Forelimb muscle (tissue), 1 donor: Measurements from ENCODE around the gene GALNT10. TPM values are rescaled to one million over a fixed set of nuclear protein-coding genes. Genes with fewer than 3 reads are reported as not detected.
A peak's percentile ranks its signal among the peaks of the same experiment; 100 is the strongest.
"Not testable (repeated sequence)": the region's sequence is repeated elsewhere in the genome, so short reads cannot be mapped to it uniquely, and the experiment has no call there.

Source experiments
- DNase-seq: peaks from one replicate; pipeline ENCODE4 v3.0.0-alpha.2; 2013; ENCODE audit warnings: low read depth
- polyA plus RNA-seq: library from polyadenylated mRNA; unstranded; fragments of 120-200 nt; gene quantifications from one replicate; pipeline ENCODE4 v1.2.1, GENCODE V29; 2013; ENCODE audit not compliant: insufficient read length

The GALNT10 gene
- polyA plus RNA-seq, 1 donor = 16.7 TPM

DNA sequence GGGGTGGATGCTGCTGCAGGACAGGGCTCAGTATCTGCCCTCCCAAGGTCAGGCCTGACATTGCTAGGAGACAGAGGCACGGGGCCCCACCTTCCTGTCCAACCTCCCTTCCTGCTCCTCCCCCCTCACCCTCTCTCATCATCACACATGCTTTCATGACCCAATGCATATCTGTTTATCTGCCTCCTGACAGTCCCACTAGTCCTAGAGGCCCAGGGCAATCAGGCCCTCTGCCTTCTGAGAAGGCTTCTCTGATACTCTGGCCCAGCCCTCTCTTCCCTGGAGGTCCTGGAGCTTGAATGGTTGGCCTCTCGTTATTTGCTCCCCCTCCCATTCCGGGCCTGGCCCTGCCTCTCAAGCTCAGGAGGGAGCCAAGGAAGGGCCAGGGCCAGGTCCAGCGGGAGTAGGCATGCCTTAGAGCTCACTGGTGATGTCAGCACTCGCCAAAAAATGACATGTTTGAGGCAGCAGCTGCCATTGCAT, 164.6 kb downstream of the GALNT10 start:
- no peak for DNase-seq

DNA sequence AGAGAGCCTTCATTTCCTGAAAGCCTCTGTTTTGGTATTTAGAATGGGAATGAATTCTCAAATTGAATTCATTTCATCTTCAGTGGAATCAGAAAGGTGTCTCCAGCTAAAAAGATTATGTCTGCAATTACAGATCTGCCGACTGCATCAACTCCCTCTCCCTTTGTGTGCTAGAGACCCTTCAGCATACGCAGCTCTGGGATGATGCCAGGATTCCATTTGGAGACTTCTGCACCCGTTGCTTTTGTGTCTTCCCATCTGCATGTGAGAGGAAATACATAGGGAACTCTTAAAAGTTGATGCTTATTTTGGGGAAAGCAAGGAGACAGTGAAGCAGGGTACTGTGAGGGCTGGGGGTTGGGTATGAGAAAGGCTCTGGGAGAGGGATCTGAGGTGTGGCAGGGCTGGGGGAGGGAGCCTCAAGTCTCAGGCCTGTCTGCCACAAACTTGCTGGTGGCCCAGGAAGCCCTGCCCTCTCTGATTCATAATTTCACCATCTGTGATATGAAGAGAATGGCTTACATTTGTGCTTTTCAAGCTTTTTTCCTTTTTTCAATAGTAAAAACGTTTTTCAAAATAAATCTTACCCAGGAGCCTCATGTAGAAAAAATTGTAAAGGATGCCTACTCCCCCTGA, 165.6 kb downstream of the GALNT10 start:
- no peak for DNase-seq

DNA sequence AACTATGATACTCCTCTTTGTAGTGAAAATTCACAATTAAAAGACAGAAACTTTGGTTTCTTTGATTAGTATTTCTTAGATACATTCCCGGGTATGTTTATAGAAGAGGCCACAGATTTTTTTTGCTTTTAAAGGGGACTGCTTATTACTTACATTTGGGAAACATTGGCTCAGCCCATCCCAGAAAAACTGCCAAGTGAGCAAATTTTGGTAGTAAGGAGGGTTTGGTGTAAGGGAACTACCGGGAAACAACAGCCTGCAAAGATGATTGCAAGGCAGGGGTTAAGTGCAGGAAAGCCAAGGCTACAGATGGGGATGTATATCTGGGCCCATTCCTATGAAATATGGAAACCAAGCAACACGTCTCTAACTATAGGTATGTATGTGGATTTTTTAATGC, 166.4 kb downstream of the GALNT10 start:
- no peak for DNase-seq

DNA sequence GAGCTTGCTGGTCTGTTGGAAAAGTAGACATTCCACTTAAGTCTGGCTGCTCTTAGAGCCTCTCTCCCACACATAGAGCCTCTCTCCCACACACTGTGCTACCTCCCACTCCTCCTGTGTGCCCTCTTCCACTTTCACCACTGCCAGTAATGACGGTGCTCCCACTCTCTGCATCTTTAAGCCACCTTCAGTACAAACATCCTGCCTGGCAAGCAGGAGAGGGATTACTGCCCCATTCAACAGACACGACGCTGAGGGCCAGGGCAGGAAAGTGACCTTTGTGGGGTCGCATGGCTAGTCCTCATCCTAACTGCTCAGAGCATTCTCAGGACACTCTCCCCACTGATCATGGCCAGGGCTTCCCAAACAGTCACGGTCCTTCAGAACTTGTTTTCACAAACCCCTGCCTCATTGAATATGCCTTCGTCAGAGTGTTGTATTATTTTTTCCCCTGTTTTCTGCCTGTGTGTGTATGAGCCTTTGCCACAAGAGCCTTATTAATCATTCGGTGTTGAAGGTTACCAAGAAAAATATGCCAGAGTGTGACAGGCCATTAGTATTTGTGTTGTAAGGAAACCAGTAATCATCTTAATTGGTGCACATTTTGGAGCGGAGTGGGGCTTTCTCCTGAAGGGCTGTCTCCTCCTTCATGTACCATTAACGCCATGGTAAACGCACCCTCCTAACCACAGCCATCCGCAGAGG, 168.1 kb downstream of the GALNT10 start:
- DNase-seq = no peak

DNA sequence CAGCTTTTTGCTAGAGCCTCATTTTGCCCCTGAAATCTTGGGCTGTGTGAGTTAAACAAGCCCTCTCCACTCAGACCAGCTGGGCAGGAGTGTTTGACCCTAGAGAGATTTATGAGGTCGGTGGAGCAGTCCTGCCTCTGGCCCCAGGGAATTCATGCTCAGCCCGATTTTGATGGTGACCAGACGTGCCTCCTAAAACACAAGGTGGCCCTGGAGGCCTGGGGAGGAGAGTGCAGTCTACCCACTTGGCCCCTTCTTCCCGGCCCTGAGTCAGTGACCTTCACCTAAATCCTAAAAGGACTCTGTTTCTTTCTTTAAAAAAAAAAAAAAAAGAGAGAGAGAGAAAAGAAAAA, 168.7 kb downstream of the GALNT10 start:
- no peak for DNase-seq

DNA sequence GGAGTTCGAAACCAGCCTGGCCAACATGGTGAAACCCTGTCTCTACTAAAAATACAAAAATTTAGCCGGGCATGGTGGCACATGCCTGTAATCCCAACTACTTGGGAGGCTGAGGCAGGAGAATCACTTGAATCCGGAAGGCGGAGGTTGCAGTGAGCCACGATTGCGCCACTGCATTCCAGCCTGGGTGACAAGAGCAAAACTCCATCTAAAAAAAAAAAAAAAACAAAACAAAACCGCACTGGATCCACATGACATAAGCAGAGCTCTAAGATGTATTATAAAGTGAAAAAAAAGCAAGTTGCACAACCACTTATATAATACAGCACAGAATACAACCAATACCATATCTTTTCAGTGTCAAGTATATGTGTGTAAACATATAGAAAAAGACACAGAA, 169.7 kb downstream of the GALNT10 start:
- not testable (repeated sequence) for DNase-seq

DNA sequence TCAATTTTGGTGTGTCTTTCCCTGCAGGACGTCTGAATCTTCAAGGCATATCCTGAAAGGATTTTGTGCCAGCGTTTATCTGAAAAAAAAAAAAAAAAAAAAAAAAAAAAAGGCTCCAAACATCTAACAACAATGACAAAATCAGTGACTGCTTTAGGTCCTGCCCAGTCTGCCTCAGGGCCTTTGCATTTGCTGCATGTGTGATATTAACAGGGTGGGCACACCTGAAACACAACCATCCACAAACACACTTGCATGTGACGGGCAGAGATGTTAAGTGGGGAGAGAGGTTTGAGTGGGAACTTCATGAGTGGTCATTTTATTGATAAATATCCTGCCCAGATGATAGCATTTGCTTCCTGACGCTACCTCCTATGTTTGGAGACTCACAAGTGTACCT, 172.9 kb downstream of the GALNT10 start:
- no peak for DNase-seq

DNA sequence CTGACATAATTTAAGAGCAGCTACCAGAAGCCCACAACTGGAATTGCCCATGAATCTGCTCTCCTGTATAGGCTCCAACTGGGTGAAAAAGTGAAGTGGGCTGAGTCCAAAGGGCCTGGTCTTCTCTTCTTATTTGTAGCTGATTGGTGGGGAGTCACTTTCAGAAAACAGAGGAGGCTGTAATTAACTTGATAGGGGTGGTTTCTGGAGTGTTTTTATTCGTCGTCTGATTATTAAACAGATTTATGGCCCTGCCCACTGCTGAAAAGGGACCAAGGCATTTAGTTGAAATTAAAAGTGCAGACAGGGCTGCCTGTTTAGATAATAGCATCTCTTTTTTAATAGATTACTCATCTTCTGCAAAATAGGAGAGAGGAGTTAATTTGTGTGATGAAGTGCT, 174.2 kb downstream of the GALNT10 start:
- DNase-seq = no peak

DNA sequence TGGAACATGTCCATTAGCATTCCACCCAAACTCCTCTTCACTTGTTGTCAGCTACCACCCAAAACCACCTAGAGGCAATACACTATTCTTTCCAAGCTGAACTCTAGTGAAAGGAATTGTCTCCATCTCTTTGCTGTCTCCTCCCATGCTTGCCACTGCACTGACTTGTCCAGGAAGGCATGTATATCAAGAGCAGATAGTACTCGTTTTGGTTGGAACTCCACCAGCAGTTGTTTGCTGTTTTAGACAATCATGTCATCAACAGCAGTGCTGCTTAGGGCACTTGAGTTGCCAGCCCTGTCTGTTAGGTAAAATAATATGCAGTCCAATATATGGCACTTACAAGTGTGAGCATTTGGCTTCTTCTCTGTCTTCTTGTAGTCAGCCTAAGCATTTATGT, 175.3 kb downstream of the GALNT10 start:
- DNase-seq = no peak

DNA sequence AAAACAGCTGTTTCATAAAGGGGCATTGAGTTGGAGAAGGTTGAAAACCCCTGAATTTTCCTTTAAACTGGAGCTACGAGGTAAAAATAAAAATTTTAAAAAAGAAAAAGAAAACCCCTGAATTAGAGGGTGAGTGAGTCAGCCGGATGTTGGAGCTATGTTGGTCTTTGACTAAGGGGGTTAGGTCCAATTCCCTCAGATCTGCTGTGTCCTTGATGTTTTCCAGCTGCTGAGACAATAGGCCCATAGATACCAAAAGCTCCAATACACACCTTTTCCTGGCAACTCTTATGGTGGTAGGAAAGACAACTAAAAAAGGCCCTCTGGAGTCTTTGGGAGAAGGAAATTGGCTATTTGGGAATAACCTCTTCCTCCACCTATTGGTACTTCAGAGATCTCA, 175.8 kb downstream of the GALNT10 start:
- DNase-seq = no peak

DNA sequence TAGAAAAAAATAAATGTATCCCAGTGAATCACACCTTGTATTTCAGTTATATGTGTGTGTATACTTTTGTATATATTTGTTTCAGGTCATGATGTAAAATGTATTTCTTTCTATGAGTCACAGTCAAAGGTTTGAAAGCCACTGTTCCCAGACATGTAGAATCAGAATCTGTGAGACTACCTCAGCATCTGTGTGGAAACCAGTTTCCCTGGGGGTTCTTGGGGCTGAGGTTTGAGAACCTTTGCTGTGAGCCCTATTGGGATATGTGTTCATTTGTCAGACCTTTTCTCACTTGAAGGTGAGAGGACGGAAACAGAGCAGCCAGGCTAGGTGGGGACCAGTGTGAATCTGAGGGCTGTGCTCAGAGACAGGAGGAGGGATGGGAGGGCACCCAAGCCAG, 176.6 kb downstream of the GALNT10 start:
- no peak for DNase-seq

DNA sequence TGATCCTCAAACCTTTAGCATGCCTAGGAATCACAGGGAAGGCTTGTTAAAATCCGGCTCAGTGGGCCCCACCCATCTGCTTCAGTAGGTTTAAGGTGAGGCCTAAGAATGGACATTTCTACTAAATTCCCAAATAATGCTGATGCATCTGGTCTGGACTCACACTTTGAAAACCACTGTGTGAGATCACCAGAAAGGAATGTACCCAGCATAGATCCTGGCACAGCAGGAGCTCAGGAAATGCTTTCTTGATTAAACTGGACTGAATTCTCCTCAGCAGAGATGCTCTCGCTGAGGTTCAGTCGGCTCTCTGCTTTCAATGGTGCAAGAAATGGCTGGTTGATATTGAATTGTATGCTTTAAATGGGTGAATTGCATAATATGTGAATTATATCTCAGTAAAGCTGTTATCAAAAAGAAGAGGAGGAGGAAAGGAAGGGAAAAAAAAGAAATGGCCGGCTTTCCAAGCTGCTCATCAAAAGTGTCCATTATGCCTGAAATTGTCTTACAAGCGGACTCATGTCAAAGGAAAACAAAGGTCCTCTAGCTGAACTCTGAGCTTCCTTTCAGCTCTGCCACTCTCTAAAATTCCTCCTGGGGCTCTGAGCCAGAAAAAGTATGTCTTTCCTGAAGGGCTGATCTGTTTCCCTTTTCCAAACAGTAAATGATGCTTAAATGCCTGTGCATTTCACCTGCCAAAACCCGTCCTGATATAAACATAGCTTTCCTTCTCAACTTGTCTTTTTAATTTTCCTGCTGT, 177.7 kb downstream of the GALNT10 start:
- DNase-seq = peak; percentile 28

DNA sequence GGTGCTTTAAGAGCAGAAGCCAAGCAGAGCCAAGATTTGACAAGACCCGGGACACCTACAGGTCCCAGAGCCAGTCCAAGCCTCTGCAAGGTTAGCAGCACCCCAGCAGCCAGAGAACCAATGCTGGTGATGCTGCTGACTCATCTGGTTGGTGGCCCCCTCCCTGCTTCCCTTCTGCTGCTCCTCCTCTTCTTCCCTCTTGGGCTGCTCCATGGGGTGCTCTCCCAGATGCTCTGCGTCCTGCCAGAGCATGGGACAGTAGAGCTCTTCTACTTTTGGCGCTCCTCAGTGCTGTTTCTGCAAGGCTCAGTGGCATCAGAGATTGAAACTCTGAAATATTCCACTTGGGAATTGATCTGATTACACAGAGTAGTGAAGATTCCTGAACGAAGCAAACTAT, 179.1 kb downstream of the GALNT10 start:
- DNase-seq = no peak

DNA sequence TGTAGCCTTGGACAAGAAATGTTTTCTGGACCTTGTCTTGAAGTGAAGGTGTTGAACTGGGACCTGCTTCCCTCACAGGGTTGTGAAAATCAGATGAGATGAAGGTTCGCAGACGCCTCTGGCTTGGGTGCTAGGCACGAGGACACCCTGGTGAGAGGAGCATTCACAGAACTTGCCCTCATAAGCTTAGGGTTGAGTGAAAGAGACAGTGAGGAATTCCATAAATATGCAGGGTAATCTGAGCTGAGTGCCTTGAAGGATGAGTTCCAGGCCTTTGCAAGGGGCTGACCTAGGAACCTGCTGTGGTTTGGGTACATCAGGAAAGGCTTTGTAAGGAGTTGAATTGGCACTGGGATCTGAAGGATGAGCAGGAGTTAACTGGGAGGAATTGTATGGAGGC, 179.6 kb downstream of the GALNT10 start:
- DNase-seq = no peak

DNA sequence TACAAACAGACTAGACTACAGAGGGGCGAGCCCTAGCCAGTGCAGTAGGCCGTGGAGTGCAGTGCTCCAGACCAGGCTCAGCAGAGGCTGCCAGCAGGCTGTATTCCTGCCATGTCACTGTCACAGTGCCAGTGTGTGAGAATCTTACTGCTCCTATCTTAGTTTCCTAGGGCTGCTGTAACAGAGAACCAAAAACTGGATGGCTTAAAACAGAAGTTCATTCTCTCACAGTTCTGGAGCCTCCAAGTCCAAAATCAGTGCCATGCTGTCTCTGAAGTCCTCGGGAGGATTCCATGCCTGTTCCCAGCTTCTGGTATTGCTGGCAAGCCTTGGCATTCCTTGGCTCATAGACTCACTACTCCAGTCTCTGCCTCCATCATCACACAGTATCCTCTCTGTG, 180.3 kb downstream of the GALNT10 start:
- DNase-seq = no peak

DNA sequence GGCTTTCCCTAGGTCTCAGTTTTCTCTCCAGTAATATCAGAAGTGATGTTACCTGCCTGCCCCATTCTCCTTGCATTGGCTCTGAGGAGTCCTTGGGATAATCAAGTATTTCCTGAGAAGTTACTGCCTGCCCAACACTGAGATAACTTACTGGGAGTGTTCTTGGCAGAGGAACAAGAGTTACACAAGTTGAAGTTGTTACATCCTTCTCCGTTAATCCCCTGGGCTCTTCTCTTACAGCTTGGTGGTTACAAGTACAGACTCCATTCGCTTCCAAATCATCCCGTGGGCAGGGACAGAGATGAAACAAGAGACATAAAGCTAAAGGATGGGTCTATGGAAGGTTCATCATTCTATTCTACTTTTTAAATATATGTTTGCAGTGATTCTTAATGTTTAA, 181.2 kb downstream of the GALNT10 start:
- DNase-seq = peak; percentile 20

DNA sequence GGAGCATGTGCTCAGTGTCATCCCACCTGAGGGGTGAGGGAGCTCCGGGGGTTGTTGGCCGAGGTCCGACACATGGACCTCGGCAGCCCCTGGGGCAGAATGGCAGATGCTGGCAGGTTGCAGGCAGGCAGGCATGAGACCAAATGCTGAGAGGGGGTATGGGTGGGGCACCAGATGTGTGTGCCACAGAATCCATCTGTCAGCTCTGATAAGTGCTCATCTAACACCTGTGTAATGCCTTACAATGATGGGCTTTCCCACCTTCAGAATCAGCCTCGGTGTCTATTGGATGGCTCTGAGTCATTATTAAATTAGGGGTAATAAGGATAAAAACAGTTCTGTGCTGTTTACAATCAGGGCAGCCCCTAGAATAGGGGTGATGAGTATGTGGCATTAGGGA, 182.1 kb downstream of the GALNT10 start:
- no peak for DNase-seq

DNA sequence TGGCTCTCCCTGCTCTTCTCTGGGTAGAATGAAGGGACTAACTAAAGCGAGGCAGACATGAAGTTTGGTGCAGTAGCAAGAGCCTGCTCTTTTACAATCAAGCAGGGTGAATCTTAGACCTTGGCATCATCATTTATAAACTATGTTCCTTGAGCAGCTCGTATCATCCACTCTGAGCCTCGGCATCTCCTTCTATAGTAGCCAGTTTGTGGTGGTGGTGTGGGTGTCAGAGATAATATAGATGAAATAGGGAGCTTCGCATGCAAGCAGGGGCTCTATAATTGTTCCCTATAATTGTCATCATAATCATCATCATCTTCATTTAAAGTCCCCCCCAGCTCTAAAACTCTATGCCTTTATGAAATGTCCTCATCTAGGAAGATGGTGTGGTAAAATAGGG, 182.8 kb downstream of the GALNT10 start:
- DNase-seq = no peak

DNA sequence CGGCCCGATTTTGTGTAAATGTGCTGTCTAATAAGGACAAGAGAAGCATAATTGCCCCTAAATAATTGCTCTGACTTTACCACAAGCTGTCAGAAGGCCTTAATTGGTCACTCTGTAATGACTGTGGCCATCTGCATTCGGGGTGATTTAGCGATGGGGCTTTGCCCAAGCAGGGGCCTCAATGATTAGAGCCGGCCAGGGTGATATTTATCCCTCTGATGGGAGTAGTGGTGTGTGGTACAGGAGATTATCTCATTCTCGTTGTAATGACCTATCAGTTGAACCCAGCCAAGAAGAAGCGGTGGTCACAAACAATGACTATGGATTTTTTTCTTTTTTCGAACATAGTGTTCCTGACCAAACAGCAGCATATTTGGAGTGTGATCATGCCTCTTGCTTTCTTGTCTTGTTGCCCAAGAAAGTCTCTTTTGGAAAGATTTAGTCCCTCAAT, 183.2 kb downstream of the GALNT10 start:
- DNase-seq = no peak

DNA sequence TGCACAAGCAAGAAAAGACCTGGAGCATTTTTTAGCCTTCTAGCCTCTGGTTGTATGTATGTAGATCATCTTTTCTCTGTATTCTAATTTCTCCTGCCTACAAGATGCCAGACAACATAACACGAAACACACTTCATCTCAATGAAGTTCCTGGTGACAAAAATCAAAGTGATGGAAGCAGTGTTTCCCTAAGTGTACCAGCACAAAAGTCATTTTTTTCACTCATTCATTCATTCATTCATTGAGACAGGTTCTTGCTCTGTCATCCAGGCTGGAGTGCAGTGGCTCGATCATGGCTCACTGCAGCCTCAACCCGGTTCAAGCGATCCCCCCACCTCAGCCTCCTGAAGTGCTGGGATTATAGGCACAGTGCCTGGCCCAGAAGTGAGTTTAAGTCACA, 183.7 kb downstream of the GALNT10 start:
- DNase-seq = no peak

DNA sequence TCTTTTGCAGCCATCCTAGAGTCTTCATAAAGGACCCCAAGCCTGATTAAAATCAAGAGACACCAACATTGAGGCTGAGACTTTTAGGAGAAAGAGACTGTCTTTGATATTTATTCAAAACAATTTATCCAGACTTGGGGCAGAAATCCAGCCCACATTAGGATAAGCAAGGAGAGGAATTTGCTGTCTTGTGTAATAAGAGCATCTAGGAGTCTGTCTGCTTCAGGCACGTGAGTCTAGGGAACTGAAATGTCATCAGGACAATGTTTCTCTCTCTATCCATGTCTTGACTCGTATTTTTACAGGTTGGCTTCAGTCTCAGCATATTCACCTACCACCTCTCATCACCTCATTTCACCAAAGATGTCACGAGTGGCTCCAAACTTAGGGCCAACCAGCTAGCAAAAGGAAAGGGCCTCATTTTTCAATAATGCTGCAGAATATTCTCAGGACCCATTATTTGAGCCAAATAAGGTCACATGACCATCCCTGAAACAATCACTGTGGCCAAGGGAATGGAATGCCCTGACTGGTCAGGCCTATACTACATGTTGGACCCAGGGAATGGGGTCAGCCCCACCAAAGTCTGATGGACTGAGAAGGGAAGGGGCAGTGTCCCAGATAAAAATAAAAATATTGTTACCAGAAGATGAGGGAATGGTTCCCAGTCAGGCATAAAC, 184.9 kb downstream of the GALNT10 start:
- DNase-seq = no peak

DNA sequence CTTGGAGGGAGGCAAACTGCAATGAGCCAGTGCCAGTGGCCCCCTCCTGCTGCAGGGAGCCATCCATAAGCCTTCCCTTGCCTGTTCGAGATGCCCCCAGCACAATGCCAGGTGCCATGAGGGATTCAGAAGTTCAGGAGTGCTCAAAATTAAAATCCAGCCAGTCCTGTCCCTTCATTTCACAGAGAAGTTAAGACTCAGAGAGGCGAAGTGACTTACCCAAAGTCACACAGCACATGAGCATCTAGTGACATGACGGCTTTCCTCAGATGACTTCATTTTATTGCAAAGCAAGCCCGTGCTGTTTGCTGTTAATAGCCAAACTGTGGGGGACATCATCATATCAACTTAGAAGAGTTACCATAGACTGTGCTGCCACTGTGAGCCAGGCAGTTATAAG, 185.9 kb downstream of the GALNT10 start:
- DNase-seq = no peak
